Activated CD8-positive, alpha-beta memory T cell treated with anti-CD3 and anti-CD28 coated beads for 1 hour (primary cell): Measurements from ENCODE around the gene CLINT1.
"Not testable (repeated sequence)": the region's sequence is repeated elsewhere in the genome, so short reads cannot be mapped to it uniquely, and the experiment has no call there.

Experiments used
- DNase-seq, 2 donors: peaks; one replicate each; pipeline ENCODE4 v3.0.0-alpha.2; 2020; ENCODE audit warnings: low read depth in 1 of 2; ENCODE audit errors: extremely low read depth in 1 of 2

Gene CLINT1

GRCh38 chr5:157858527-157859226 lies at the start of gene CLINT1:
TSS of gene CLINT1 (minus strand) at chr5:157859145. CDS start at chr5:157858970, 175 bp downstream.
- peak; percentile 71 to 84 for DNase-seq

GRCh38 chr5:157908459-157908858 lies 49.5 kb upstream of the CLINT1 start:
- no peak for DNase-seq

GRCh38 chr5:157907479-157907878 lies 48.5 kb upstream of the CLINT1 start:
- no peak for DNase-seq

- DNase-seq: no peak
Measured at GRCh38 chr5:157903117-157903450, 44.1 kb upstream of the CLINT1 start.

GRCh38 chr5:157902449-157903116 lies 43.6 kb upstream of the CLINT1 start:
- DNase-seq: no peak

GRCh38 chr5:157900644-157901043 lies 41.7 kb upstream of the CLINT1 start:
- no peak for DNase-seq

- DNase-seq: no peak
Measured at GRCh38 chr5:157893611-157894010, 34.7 kb upstream of the CLINT1 start.

- DNase-seq: no peak
Measured at GRCh38 chr5:157892974-157893373, 34.0 kb upstream of the CLINT1 start.

- no peak for DNase-seq
Measured at GRCh38 chr5:157890836-157891597, 32.1 kb upstream of the CLINT1 start.

- no peak for DNase-seq
Measured at GRCh38 chr5:157888814-157889532, 30.0 kb upstream of the CLINT1 start.

- no peak for DNase-seq
Measured at GRCh38 chr5:157886796-157887380, 27.9 kb upstream of the CLINT1 start.

GRCh38 chr5:157885051-157885450 lies 26.1 kb upstream of the CLINT1 start:
- DNase-seq: not testable (repeated sequence)

- not testable (repeated sequence) for DNase-seq
Measured at GRCh38 chr5:157881498-157881897, 22.6 kb upstream of the CLINT1 start.

- no peak for DNase-seq
Measured at GRCh38 chr5:157877821-157878220, 18.9 kb upstream of the CLINT1 start.

- no peak for DNase-seq
Measured at GRCh38 chr5:157874861-157875260, 15.9 kb upstream of the CLINT1 start.

- no peak for DNase-seq
Measured at GRCh38 chr5:157870837-157871834, 12.2 kb upstream of the CLINT1 start.

- DNase-seq: no peak
Measured at GRCh38 chr5:157867751-157868387, 8.9 kb upstream of the CLINT1 start.

- no peak for DNase-seq
Measured at GRCh38 chr5:157866536-157866935, 7.6 kb upstream of the CLINT1 start.

GRCh38 chr5:157865781-157866180 lies 6.8 kb upstream of the CLINT1 start:
- no peak for DNase-seq
